DND-41 (cell line): ENCODE data around the gene C5orf47.

ENCODE experiments used
- ATAC-seq: fragments of 200-7000 bp; cut with Tn5 transposase; 3 replicates; pipeline ENCODE4 v1.9.1; 2021; ENCODE audit warnings: low read depth; ENCODE audit not compliant: insufficient read depth
- DNase-seq: peaks from one replicate; pipeline ENCODE4 v3.0.0-alpha.2; 2020
- H2AFZ ChIP-seq: 2 replicates; pipeline ENCODE4 v1.6.0; 2012; ENCODE audit warnings: low read depth, low read length
- H3K27ac ChIP-seq: 2 replicates; pipeline ENCODE4 v1.5.1; 2012; ENCODE audit warnings: low read length, inconsistent platforms
- H3K27me3 ChIP-seq: fragments of 200-600 bp; sonication (generic); 2 replicates; pipeline ENCODE4 v1.6.0; 2012; ENCODE audit warnings: low read length, mild to moderate bottlenecking, inconsistent platforms; ENCODE audit not compliant: insufficient read depth, poor library complexity
- H3K36me3 ChIP-seq: 2 replicates; pipeline ENCODE4 v1.5.1; 2012; ENCODE audit warnings: low read length, inconsistent platforms; ENCODE audit not compliant: insufficient read depth
- H3K4me1 ChIP-seq: 2 replicates; pipeline ENCODE4 v1.5.1; 2012; ENCODE audit warnings: mild to moderate bottlenecking, low read length; ENCODE audit not compliant: insufficient read depth
- H3K4me2 ChIP-seq: 2 replicates; pipeline ENCODE4 v1.6.0; 2012; ENCODE audit warnings: mild to moderate bottlenecking, moderate library complexity, low read length, inconsistent platforms; ENCODE audit not compliant: insufficient read depth
- H3K4me3 ChIP-seq, 2 experiments: fragments of 200-600 bp in 1 of 2; shearing (Covaris generic) in 1 of 2; 2 replicates each; pipeline ENCODE4 v1.5.1; 2012 to 2016; ENCODE audit warnings: inconsistent platforms in 2 of 2, low read length in 2 of 2, mild to moderate bottlenecking in 2 of 2, low read depth in 1 of 2, moderate library complexity in 1 of 2
- H3K79me2 ChIP-seq: 2 replicates; pipeline ENCODE4 v1.6.0; 2012; ENCODE audit warnings: low read length, inconsistent platforms; ENCODE audit not compliant: insufficient read depth
- H3K9ac ChIP-seq: 2 replicates; pipeline ENCODE4 v1.6.0; 2012; ENCODE audit warnings: low read depth, mild to moderate bottlenecking, inconsistent platforms, low read length, moderate library complexity
- H3K9me3 ChIP-seq: 2 replicates; pipeline ENCODE4 v1.5.1; 2012; ENCODE audit warnings: low read length, moderate library complexity, mild to moderate bottlenecking, inconsistent platforms; ENCODE audit not compliant: insufficient read depth, severe bottlenecking
- H4K20me1 ChIP-seq: 2 replicates; pipeline ENCODE4 v1.6.0; 2012; ENCODE audit warnings: low read length; ENCODE audit not compliant: insufficient read depth
- CTCF ChIP-seq: IDR thresholded peaks from 2 replicates; pipeline ENCODE4 v1.5.1; 2012; ENCODE audit warnings: borderline replicate concordance, low read length, moderate library complexity, mild to moderate bottlenecking; ENCODE audit not compliant: poor library complexity, severe bottlenecking; ENCODE audit errors: extremely low read depth
- EZH2 ChIP-seq: IDR thresholded peaks from 3 replicates; pipeline ENCODE4 v1.6.1; 2012; ENCODE audit warnings: borderline replicate concordance, low read depth, mild to moderate bottlenecking, moderate library complexity, low read length, inconsistent platforms; ENCODE audit not compliant: severe bottlenecking

Gene C5orf47

GRCh38 chr5:173988554-173989431 lies at the start of gene C5orf47:
Gene C5orf47, plus strand, starts transcription at chr5:173989170. Its CDS starts 94 bp downstream, at chr5:173989264.
- Histone ChIP-seq H3K27ac (no peak within 1 kb of the TSS), H3K9ac (no peak within 1 kb of the TSS), H3K4me2 (no peak within 1 kb of the TSS), H3K79me2 (no peaks in the 10 kb centered on the region), H3K9me3 (no peaks in the 10 kb centered on the region), H3K36me3 (no peaks in the 10 kb centered on the region), H3K27me3 (no peaks in the 10 kb centered on the region), H2AFZ (no peak within 1 kb of the TSS), H3K4me3 (no peak within 1 kb of the TSS), H3K4me1 (no peaks in the 10 kb centered on the region), H4K20me1 (no peaks in the 10 kb centered on the region)
- ATAC-seq (no peak), DNase-seq (no peak)
- no peak for TF ChIP-seq EZH2
- no peak for TF ChIP-seq CTCF

GRCh38 chr5:173940269-173940668 lies 48.7 kb upstream of the C5orf47 start:
- Histone ChIP-seq H3K79me2 (no peaks in the 10 kb centered on the region), H3K4me2 (no peak overlapping the region), H3K27ac (no peak overlapping the region), H4K20me1 (no peaks in the 10 kb centered on the region), H3K36me3 (no peaks in the 10 kb centered on the region), H3K27me3 (no peaks in the 10 kb centered on the region), H3K9me3 (no peaks in the 10 kb centered on the region), H3K4me1 (no peaks in the 10 kb centered on the region), H3K4me3 (no peak overlapping the region), H2AFZ (no peak overlapping the region), H3K9ac (no peak overlapping the region)
- no peak for TF ChIP-seq EZH2
- TF ChIP-seq CTCF = no peak
- ATAC-seq (no peak), DNase-seq (no peak)

- Histone ChIP-seq H3K9me3 (no peaks in the 10 kb centered on the region), H3K27ac (no peak overlapping the region), H4K20me1 (no peaks in the 10 kb centered on the region), H3K4me3 (no peak overlapping the region), H3K9ac (no peak overlapping the region), H3K36me3 (no peaks in the 10 kb centered on the region), H3K4me1 (no peaks in the 10 kb centered on the region), H3K79me2 (no peaks in the 10 kb centered on the region), H2AFZ (no peak overlapping the region), H3K27me3 (no peaks in the 10 kb centered on the region), H3K4me2 (no peak overlapping the region)
- no peak for DNase-seq
- TF ChIP-seq CTCF (no peak), EZH2 (no peak)
- ATAC-seq = no peak
Observed at GRCh38 chr5:173941102-173941501, 47.9 kb upstream of the C5orf47 start.
